ENCODE results near the gene CHST1. TPM values are rescaled to one million over a fixed set of nuclear protein-coding genes. Genes with fewer than 3 reads are reported as not detected.
A peak's percentile ranks its signal among the peaks of the same experiment; 100 is the strongest.

CHST1 gene
- total RNA-seq = not detected

- H3K4me1 Mint-ChIP-seq = peaks cover 3% of the 10 kb centered on the region
- POLR2A ChIA-PET = no interaction called here
- no peaks in the 10 kb centered on the region for H3K9me3 Mint-ChIP-seq
- H3K27ac Mint-ChIP-seq = peak within 1 kb of the TSS; percentile 54
- H3K27me3 Mint-ChIP-seq = peaks cover 64% of the 10 kb centered on the region
- H3K36me3 Mint-ChIP-seq = no peaks in the 10 kb centered on the region
- DNase-seq (peak; percentile 52), ATAC-seq (ENCODE audit: low read depth) (peak; percentile 48)
- peak within 1 kb of the TSS; percentile 63 for H3K4me3 Mint-ChIP-seq
These were observed at the start of gene CHST1 for GRCh38 chr11:45665206-45665932. Gene CHST1, minus strand, starts transcription at chr11:45665622. Its CDS starts 14,699 bp downstream, at chr11:45650923.

GRCh38 chr11:45713573-45713972 lies 48.2 kb upstream of the CHST1 start:
- H3K4me3 Mint-ChIP-seq = no peak overlapping the region
- no peak for ATAC-seq (ENCODE audit: low read depth)
- H3K27ac Mint-ChIP-seq = no peak overlapping the region
- no peak for DNase-seq
- H3K36me3 Mint-ChIP-seq = no peaks in the 10 kb centered on the region
- POLR2A ChIA-PET = no interaction called here
- H3K27me3 Mint-ChIP-seq = peaks cover 47% of the 10 kb centered on the region
- no peaks in the 10 kb centered on the region for H3K9me3 Mint-ChIP-seq
- no peaks in the 10 kb centered on the region for H3K4me1 Mint-ChIP-seq

GRCh38 chr11:45710561-45710960 lies 45.1 kb upstream of the CHST1 start:
- no peak for ATAC-seq (ENCODE audit: low read depth)
- no peaks in the 10 kb centered on the region for H3K36me3 Mint-ChIP-seq
- no peak overlapping the region for H3K27ac Mint-ChIP-seq
- POLR2A ChIA-PET = no interaction called here
- H3K4me1 Mint-ChIP-seq = no peaks in the 10 kb centered on the region
- peaks cover 65% of the 10 kb centered on the region for H3K27me3 Mint-ChIP-seq
- no peaks in the 10 kb centered on the region for H3K9me3 Mint-ChIP-seq
- DNase-seq = no peak
- no peak overlapping the region for H3K4me3 Mint-ChIP-seq

- POLR2A ChIA-PET = no interaction called here
- no peak for ATAC-seq (ENCODE audit: low read depth)
- H3K4me1 Mint-ChIP-seq = no peaks in the 10 kb centered on the region
These were observed 43.7 kb upstream of the CHST1 start for GRCh38 chr11:45708887-45709663.

GRCh38 chr11:45704635-45705034 lies 39.2 kb upstream of the CHST1 start:
- POLR2A ChIA-PET = no interaction called here
- DNase-seq = no peak
- Mint-ChIP-seq H3K27me3 (peaks cover 52% of the 10 kb centered on the region), H3K27ac (no peak overlapping the region), H3K36me3 (no peaks in the 10 kb centered on the region), H3K4me3 (no peak overlapping the region), H3K9me3 (no peaks in the 10 kb centered on the region), H3K4me1 (peaks cover 4% of the 10 kb centered on the region)
- ATAC-seq (ENCODE audit: low read depth) = no peak

More at GRCh38 chr11:45708887-45709663, 43.7 kb upstream of the CHST1 start:
- no peak overlapping the region for H3K27ac Mint-ChIP-seq
- peaks cover 69% of the 10 kb centered on the region for H3K27me3 Mint-ChIP-seq
- H3K9me3 Mint-ChIP-seq = no peaks in the 10 kb centered on the region
- no peak for DNase-seq
- H3K36me3 Mint-ChIP-seq = no peaks in the 10 kb centered on the region
- no peak overlapping the region for H3K4me3 Mint-ChIP-seq

- peaks cover 8% of the 10 kb centered on the region for H3K4me1 Mint-ChIP-seq
- DNase-seq (no peak), ATAC-seq (ENCODE audit: low read depth) (no peak)
- peaks cover 47% of the 10 kb centered on the region for H3K27me3 Mint-ChIP-seq
- no peak overlapping the region for H3K27ac Mint-ChIP-seq
- no peak overlapping the region for H3K4me3 Mint-ChIP-seq
- no peaks in the 10 kb centered on the region for H3K36me3 Mint-ChIP-seq
- H3K9me3 Mint-ChIP-seq = no peaks in the 10 kb centered on the region
- POLR2A ChIA-PET = no interaction called here
These were observed 38.7 kb upstream of the CHST1 start for GRCh38 chr11:45704133-45704532.

- H3K4me3 Mint-ChIP-seq = no peak overlapping the region
- H3K36me3 Mint-ChIP-seq = no peaks in the 10 kb centered on the region
- H3K27me3 Mint-ChIP-seq = peaks cover 33% of the 10 kb centered on the region
- DNase-seq (no peak), ATAC-seq (ENCODE audit: low read depth) (no peak)
- no peak overlapping the region for H3K27ac Mint-ChIP-seq
- POLR2A ChIA-PET = no interaction called here
- H3K9me3 Mint-ChIP-seq = no peaks in the 10 kb centered on the region
- H3K4me1 Mint-ChIP-seq = peaks cover 20% of the 10 kb centered on the region
These were observed 37.1 kb upstream of the CHST1 start for GRCh38 chr11:45702511-45702910.

GRCh38 chr11:45698777-45699497 lies 33.5 kb upstream of the CHST1 start:
- ATAC-seq (ENCODE audit: low read depth) = peak; percentile 82
- peak; percentile 38 for DNase-seq
- POLR2A ChIA-PET = no interaction called here

GRCh38 chr11:45692808-45693453 lies 27.5 kb upstream of the CHST1 start:
- H3K27ac Mint-ChIP-seq = no peak overlapping the region
- H3K4me3 Mint-ChIP-seq = no peak overlapping the region
- no peaks in the 10 kb centered on the region for H3K9me3 Mint-ChIP-seq
- ATAC-seq (ENCODE audit: low read depth) = no peak
- POLR2A ChIA-PET = no interaction called here
- no peaks in the 10 kb centered on the region for H3K4me1 Mint-ChIP-seq
- no peak for DNase-seq
- peaks cover 12% of the 10 kb centered on the region for H3K27me3 Mint-ChIP-seq
- H3K36me3 Mint-ChIP-seq = no peaks in the 10 kb centered on the region

More at GRCh38 chr11:45698777-45699497, 33.5 kb upstream of the CHST1 start:
- Mint-ChIP-seq H3K4me1 (peaks cover 20% of the 10 kb centered on the region), H3K27me3 (peaks cover 19% of the 10 kb centered on the region), H3K9me3 (no peaks in the 10 kb centered on the region), H3K27ac (peak overlapping the region; percentile 37), H3K4me3 (peak overlapping the region; percentile 56), H3K36me3 (no peaks in the 10 kb centered on the region)

- ATAC-seq (ENCODE audit: low read depth) (no peak), DNase-seq (no peak)
- Mint-ChIP-seq H3K9me3 (no peaks in the 10 kb centered on the region), H3K36me3 (no peaks in the 10 kb centered on the region), H3K27ac (no peak overlapping the region), H3K4me3 (no peak overlapping the region), H3K4me1 (no peaks in the 10 kb centered on the region), H3K27me3 (peaks cover 17% of the 10 kb centered on the region)
- POLR2A ChIA-PET = no interaction called here
These were observed 23.1 kb upstream of the CHST1 start for GRCh38 chr11:45688472-45689033.

- Mint-ChIP-seq H3K4me1 (no peaks in the 10 kb centered on the region), H3K27ac (no peak overlapping the region), H3K9me3 (no peaks in the 10 kb centered on the region), H3K36me3 (no peaks in the 10 kb centered on the region), H3K4me3 (no peak overlapping the region), H3K27me3 (peaks cover 17% of the 10 kb centered on the region)
- no peak for DNase-seq
- no peak for ATAC-seq (ENCODE audit: low read depth)
- POLR2A ChIA-PET = no interaction called here
These were observed 22.4 kb upstream of the CHST1 start for GRCh38 chr11:45687836-45688235.

GRCh38 chr11:45685964-45686537 lies 20.6 kb upstream of the CHST1 start:
- POLR2A ChIA-PET = no interaction called here
- no peaks in the 10 kb centered on the region for H3K9me3 Mint-ChIP-seq
- H3K36me3 Mint-ChIP-seq = no peaks in the 10 kb centered on the region
- peaks cover 19% of the 10 kb centered on the region for H3K27me3 Mint-ChIP-seq
- H3K4me1 Mint-ChIP-seq = no peaks in the 10 kb centered on the region
- no peak for DNase-seq
- no peak for ATAC-seq (ENCODE audit: low read depth)
- H3K27ac Mint-ChIP-seq = no peak overlapping the region
- H3K4me3 Mint-ChIP-seq = no peak overlapping the region

GRCh38 chr11:45684440-45684839 lies 19.0 kb upstream of the CHST1 start:
- DNase-seq (no peak), ATAC-seq (ENCODE audit: low read depth) (no peak)
- Mint-ChIP-seq H3K9me3 (no peaks in the 10 kb centered on the region), H3K27ac (no peak overlapping the region), H3K36me3 (no peaks in the 10 kb centered on the region), H3K4me1 (no peaks in the 10 kb centered on the region), H3K4me3 (no peak overlapping the region), H3K27me3 (peaks cover 15% of the 10 kb centered on the region)
- POLR2A ChIA-PET = no interaction called here
